Calu3 (cell line): ENCODE results near the gene MEX3D. TPM values are rescaled to one million over a fixed set of nuclear protein-coding genes. Genes with fewer than 3 reads are reported as not detected.

Experiments used
- BruUV-seq: library from RNA; stranded (reverse); fragments of 400-500 nt; replicated peaks from 2 replicates; lab custom pipeline; 2021; lab: Mats Ljungman, UMichigan
- CTCF ChIA-PET: fragments of 300-600 bp; sonication (Branson Sonifier 250); formaldehyde crosslinking; loops from one replicate; lab custom pipeline; 2022; ENCODE audit warnings: antibody characterized with exemption; lab: Charles Lee
- DNase-seq: peaks from one replicate; pipeline ENCODE4 v3.0.0; 2022
- H3K27ac Mint-ChIP-seq: one replicate; pipeline ENCODE4 v1.8.0; 2022; ENCODE audit warnings: mixed read lengths; ENCODE audit not compliant: unreplicated experiment
- H3K27me3 Mint-ChIP-seq: one replicate; pipeline ENCODE4 v1.8.0; 2022; ENCODE audit warnings: mixed read lengths; ENCODE audit not compliant: unreplicated experiment
- H3K36me3 Mint-ChIP-seq: one replicate; pipeline ENCODE4 v1.8.0; 2022; ENCODE audit warnings: mild to moderate bottlenecking, moderate library complexity, mixed read lengths; ENCODE audit not compliant: insufficient read depth, unreplicated experiment
- H3K4me1 Mint-ChIP-seq: one replicate; pipeline ENCODE4 v1.8.0; 2022; ENCODE audit warnings: mild to moderate bottlenecking, low read depth, mixed read lengths; ENCODE audit not compliant: unreplicated experiment
- H3K4me3 Mint-ChIP-seq: one replicate; pipeline ENCODE4 v1.8.0; 2022; ENCODE audit warnings: mild to moderate bottlenecking, low read depth, moderate library complexity, mixed read lengths; ENCODE audit not compliant: unreplicated experiment
- H3K9me3 Mint-ChIP-seq: one replicate; pipeline ENCODE4 v1.8.0; 2022; ENCODE audit warnings: low read depth, mixed read lengths; ENCODE audit not compliant: unreplicated experiment
- CTCF ChIP-seq: fragments of 200-600 bp; IDR thresholded peaks from one replicate; pipeline ENCODE4 v1.8.0; 2022; ENCODE audit warnings: antibody characterized with exemption; ENCODE audit not compliant: unreplicated experiment
- intact Hi-C: fragments of 100-400 bp; cut with micrococcal nuclease; formaldehyde crosslinking; loops from one replicate; pipeline ENCODE4 v1.10.0; 2022; ENCODE audit not compliant: unreplicated experiment
- total RNA-seq: library from RNA; stranded (reverse); gene quantifications from 2 replicates; pipeline ENCODE4 v1.2.3, GENCODE V29; 2022

Gene MEX3D
- total RNA-seq, 1 experiment from 2014 or later, result 41.4 TPM

GRCh38 chr19:1599460-1599846 is 31.3 kb upstream of the MEX3D start:
- CTCF ChIA-PET, result no interaction called here
- Mint-ChIP-seq H3K9me3 (no peaks in the 10 kb centered on the region), H3K27me3 (no peaks in the 10 kb centered on the region), H3K4me1 (no peaks in the 10 kb centered on the region), H3K27ac (no peak overlapping the region), H3K36me3 (peaks cover 33% of the 10 kb centered on the region), H3K4me3 (no peak overlapping the region)
- DNase-seq, result no peak
- intact Hi-C loops, result no loop called here
- TF ChIP-seq CTCF, result no peak
- no TSS peak for BruUV-seq

GRCh38 chr19:1598777-1599459 is 30.8 kb upstream of the MEX3D start:
- intact Hi-C loops, result no loop called here
- Mint-ChIP-seq H3K27ac (no peak overlapping the region), H3K36me3 (peaks cover 33% of the 10 kb centered on the region), H3K4me3 (no peak overlapping the region), H3K9me3 (no peaks in the 10 kb centered on the region), H3K4me1 (no peaks in the 10 kb centered on the region), H3K27me3 (no peaks in the 10 kb centered on the region)
- no peak for DNase-seq
- CTCF ChIA-PET, result no interaction called here
- no TSS peak for BruUV-seq
- TF ChIP-seq CTCF, result no peak

- CTCF ChIA-PET, result interaction anchor here (1.4 kb wide), 1 partner anchor 232 kb away, joined by 4 read pairs; no protein-coding TSS in a partner anchor
- no TSS peak for BruUV-seq
- Mint-ChIP-seq H3K4me3 (peak overlapping the region; percentile 86), H3K4me1 (peaks cover 8% of the 10 kb centered on the region), H3K27me3 (no peaks in the 10 kb centered on the region), H3K27ac (peak overlapping the region; percentile 77), H3K9me3 (no peaks in the 10 kb centered on the region), H3K36me3 (peaks cover 52% of the 10 kb centered on the region)
- TF ChIP-seq CTCF, result no peak
- intact Hi-C loops, result no loop called here
- no peak for DNase-seq
These were observed 25.3 kb upstream of the MEX3D start for GRCh38 chr19:1593501-1593772.

- no TSS peak for BruUV-seq
- Mint-ChIP-seq H3K4me3 (peak within 1 kb of the TSS; percentile 86), H3K4me1 (peaks cover 8% of the 10 kb centered on the region), H3K27ac (peak within 1 kb of the TSS; percentile 77), H3K9me3 (no peaks in the 10 kb centered on the region), H3K36me3 (peaks cover 52% of the 10 kb centered on the region), H3K27me3 (no peaks in the 10 kb centered on the region)
- DNase-seq, result peak; percentile 90
- TF ChIP-seq CTCF, result no peak
- intact Hi-C loops, result no loop called here
- CTCF ChIA-PET, result interaction anchor here (0.6 to 1.4 kb wide), 2 partner anchors 233 to 621 kb away, joined by 4 read pairs; no protein-coding TSS in a partner anchor
These were observed 24.8 kb upstream of the MEX3D start, which contains the start of gene MBD3 for GRCh38 chr19:1592755-1593500. Gene MBD3, minus strand, starts transcription at chr19:1592865. Its CDS starts 234 bp downstream, at chr19:1592631.
